HG03460 (cell line): Measurements from ENCODE around the gene SGSM1.

Experiments used
- ATAC-seq: cut with Tn5 transposase; IDR thresholded peaks from one replicate; pipeline ENCODE4 v1.9.1; 2021; ENCODE audit not compliant: unreplicated experiment

SGSM1 gene

GRCh38 chr22:24805790-24806662, at the start of gene SGSM1:
Gene SGSM1, plus strand, starts transcription at chr22:24806211. Its CDS starts 115 bp downstream, at chr22:24806326.
- no peak for ATAC-seq

GRCh38 chr22:24758164-24758799, 47.7 kb upstream of the SGSM1 start:
- ATAC-seq = no peak

- no peak for ATAC-seq
Observed at GRCh38 chr22:24759765-24760164, 46.2 kb upstream of the SGSM1 start.

- no peak for ATAC-seq
Observed at GRCh38 chr22:24760708-24761306, 45.2 kb upstream of the SGSM1 start.

GRCh38 chr22:24761888-24762675, 43.9 kb upstream of the SGSM1 start:
- no peak for ATAC-seq

GRCh38 chr22:24763872-24764485, 42.0 kb upstream of the SGSM1 start:
- ATAC-seq = no peak

GRCh38 chr22:24765166-24765565, 40.8 kb upstream of the SGSM1 start:
- ATAC-seq = no peak

- no peak for ATAC-seq
Observed at GRCh38 chr22:24768537-24769374, 37.3 kb upstream of the SGSM1 start.

- no peak for ATAC-seq
Observed at GRCh38 chr22:24772493-24773220, 33.4 kb upstream of the SGSM1 start.

- no peak for ATAC-seq
Observed at GRCh38 chr22:24775769-24776492, 30.1 kb upstream of the SGSM1 start.

GRCh38 chr22:24776525-24776924, 29.5 kb upstream of the SGSM1 start:
- no peak for ATAC-seq

GRCh38 chr22:24789516-24789915, 16.5 kb upstream of the SGSM1 start:
- no peak for ATAC-seq

- no peak for ATAC-seq
Observed at GRCh38 chr22:24791362-24791761, 14.6 kb upstream of the SGSM1 start.

- ATAC-seq = no peak
Observed at GRCh38 chr22:24796056-24796455, 10.0 kb upstream of the SGSM1 start.

- no peak for ATAC-seq
Observed at GRCh38 chr22:24796860-24797259, 9.2 kb upstream of the SGSM1 start.

- no peak for ATAC-seq
Observed at GRCh38 chr22:24801901-24802465, 4.0 kb upstream of the SGSM1 start.

- ATAC-seq = no peak
Observed at GRCh38 chr22:24803064-24803542, 2.9 kb upstream of the SGSM1 start.

- no peak for ATAC-seq
Observed at GRCh38 chr22:24806663-24807001, 621 bp downstream of the SGSM1 start.
